Skeletal muscle satellite cell (primary cell): ENCODE data around the gene RALB.

Experiments used
- H3K27me3 ChIP-seq: 2 replicates; pipeline ENCODE4 v1.7.0; 2013; ENCODE audit warnings: low read length; ENCODE audit not compliant: control insufficient read depth, insufficient read depth
- H3K36me3 ChIP-seq: 2 replicates; pipeline ENCODE4 v1.7.0; 2013; ENCODE audit warnings: mild to moderate bottlenecking, control low read depth, low read length; ENCODE audit not compliant: insufficient read depth
- H3K4me1 ChIP-seq: 2 replicates; pipeline ENCODE4 v1.7.0; 2013; ENCODE audit warnings: low read length; ENCODE audit not compliant: control insufficient read depth, insufficient read depth
- H3K4me2 ChIP-seq: 2 replicates; pipeline ENCODE4 v1.7.0; 2013; ENCODE audit warnings: mild to moderate bottlenecking, low read length
- H3K4me3 ChIP-seq: 2 replicates; pipeline ENCODE4 v1.7.0; 2013; ENCODE audit warnings: low read length
- H3K9ac ChIP-seq: 2 replicates; pipeline ENCODE4 v1.7.0; 2013; ENCODE audit warnings: mild to moderate bottlenecking, low read depth, low read length, moderate library complexity
- H3K9me3 ChIP-seq: replicated peaks from 2 replicates; pipeline ENCODE4 v1.7.0; 2013; ENCODE audit warnings: mild to moderate bottlenecking, control low read depth, low read length

Gene RALB

DNA sequence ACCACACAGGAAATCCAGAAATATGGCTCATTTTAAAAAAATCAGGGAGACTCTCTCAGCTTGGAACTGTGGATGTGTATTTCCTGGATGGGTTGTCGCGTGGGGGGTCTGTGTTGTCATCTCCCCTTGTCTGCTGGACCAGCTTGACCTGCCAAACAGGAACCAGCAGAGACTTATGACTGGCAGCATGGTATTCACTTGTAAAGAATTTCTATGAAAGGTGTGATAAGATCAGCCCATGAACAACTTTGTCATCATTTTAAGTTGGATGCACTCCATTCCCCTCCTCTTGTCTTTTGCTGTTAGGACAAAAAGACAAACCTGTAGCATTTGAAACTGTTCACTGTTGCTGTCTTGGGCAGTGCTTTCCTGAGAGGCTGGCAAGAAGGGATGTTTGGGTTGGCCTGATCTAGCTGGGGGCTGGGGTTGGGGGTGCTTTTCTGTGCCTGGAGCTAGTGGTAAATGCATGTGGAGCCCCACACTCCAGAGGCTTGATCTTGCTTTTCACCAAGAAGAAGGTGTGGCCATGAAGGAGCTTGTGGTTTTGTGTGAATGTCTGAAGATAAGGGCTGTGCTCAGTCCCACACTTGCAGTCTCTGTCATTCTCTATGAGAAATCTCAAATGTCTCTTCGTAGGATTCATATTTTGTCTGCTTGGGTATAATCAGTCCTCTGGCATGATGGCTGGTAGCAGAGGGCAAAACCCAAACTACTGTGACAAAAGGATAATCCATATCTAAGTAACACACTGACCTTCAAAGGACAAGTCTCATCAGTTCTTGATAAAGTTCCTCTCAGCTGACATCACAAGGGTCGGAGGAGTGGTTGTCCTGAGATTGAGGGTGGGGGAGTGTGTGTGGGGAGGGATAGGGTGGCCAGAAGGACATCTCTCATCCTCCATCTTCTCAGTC, 39.0 kb downstream of the RALB start:
- Histone ChIP-seq H3K4me3 (no peak overlapping the region), H3K36me3 (peaks cover 36% of the 10 kb centered on the region), H3K4me1 (peaks cover 21% of the 10 kb centered on the region), H3K9me3 (no peaks in the 10 kb centered on the region), H3K4me2 (peak overlapping the region; percentile 21), H3K27me3 (no peaks in the 10 kb centered on the region), H3K9ac (no peak overlapping the region)

DNA sequence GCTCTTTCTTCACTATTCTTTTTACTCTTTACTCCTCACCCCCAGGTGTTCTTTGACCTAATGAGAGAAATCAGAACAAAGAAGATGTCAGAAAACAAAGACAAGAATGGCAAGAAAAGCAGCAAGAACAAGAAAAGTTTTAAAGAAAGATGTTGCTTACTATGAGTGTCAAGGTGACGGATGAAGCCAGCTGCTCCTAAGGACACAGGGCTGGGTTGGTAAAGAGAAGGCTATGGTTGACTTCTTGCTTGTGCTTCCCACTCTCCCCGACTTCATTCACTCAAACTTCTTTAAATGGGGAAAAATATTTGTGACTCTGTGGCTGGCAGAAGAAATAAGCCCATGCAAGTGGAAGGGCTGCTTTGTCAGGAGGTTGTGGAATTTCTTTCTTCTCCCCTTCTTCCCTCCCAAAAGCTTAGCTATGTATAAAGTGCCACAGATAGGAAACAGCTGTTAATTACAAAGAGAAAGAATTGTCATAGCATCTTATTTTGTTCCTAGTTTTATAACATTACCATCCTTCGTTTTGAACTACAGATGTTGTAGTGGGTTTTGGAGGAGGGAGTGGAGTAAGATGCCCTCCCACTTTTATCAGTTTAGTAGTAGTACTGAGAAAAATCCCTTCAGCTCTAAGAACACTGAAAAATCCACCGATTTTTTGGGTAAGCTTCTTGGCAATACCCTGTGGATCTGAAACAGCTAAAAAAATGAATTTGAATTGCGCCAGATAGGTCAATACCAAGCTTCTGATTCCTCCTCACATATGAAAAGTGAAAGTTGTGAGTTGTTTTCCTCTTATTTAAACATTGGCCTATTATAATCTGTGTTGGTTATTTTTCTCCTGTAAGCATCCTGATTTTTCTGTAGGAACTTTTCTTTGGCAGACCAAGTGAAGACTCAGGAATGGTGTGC, 40.7 kb downstream of the RALB start:
- Histone ChIP-seq H3K4me2 (no peak overlapping the region), H3K27me3 (no peaks in the 10 kb centered on the region), H3K4me3 (no peak overlapping the region), H3K36me3 (peaks cover 43% of the 10 kb centered on the region), H3K9ac (no peak overlapping the region), H3K9me3 (no peaks in the 10 kb centered on the region), H3K4me1 (peaks cover 8% of the 10 kb centered on the region)

DNA sequence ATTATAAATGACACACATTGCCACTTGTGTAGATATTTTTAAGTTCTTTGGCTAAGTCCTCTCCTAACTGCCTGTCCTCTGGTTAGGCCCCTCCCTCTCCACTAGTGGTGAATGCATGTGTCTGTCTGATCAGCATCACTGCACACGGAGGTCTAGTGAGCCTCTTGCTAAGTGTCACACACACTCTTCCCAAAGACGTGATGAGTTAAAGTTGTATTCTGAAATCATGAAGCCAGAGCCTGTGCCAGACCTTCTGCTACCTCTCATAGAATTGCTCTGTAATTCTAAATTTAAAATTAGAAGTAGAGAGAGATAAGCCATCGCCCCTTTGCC, 41.3 kb downstream of the RALB start:
- H3K4me2 ChIP-seq = no peak overlapping the region
- no peaks in the 10 kb centered on the region for H3K9me3 ChIP-seq
- H3K4me1 ChIP-seq = peaks cover 8% of the 10 kb centered on the region
- no peak overlapping the region for H3K9ac ChIP-seq
- no peaks in the 10 kb centered on the region for H3K27me3 ChIP-seq
- H3K4me3 ChIP-seq = no peak overlapping the region
- peaks cover 39% of the 10 kb centered on the region for H3K36me3 ChIP-seq

DNA sequence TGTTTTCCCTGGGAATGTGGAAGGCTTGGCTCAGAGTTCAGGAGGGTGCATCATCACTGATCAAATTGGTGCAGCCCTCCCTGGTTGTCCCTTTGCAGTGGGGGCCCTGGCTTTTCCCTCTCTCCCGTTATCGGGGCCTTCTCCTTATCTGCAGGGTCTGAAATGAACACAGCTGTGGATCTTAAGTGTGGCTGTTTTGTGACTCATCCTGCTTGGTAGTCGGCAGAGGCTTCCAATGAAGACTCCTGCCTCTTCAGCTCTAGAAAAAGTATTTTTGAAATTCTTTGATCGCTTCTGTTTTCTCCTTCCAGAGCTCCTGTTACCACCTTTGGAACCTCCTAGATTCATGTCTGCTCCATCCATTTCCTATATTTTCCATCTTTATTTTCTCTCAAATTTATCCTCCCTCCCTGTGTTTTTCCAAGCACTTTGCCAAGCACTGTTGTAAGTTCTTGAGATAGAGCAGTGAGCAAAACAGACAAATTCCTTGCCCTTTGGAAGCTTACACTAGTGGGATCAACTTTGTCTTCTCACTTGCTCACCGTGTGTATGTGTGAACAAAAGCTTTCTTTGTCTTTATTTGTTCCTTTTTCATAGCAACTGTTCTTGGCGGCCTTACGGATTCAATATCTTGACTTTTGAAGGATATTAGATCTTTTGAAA, 45.7 kb downstream of the RALB start:
- peaks cover 47% of the 10 kb centered on the region for H3K36me3 ChIP-seq
- H3K9me3 ChIP-seq = no peaks in the 10 kb centered on the region
- no peak overlapping the region for H3K9ac ChIP-seq
- no peaks in the 10 kb centered on the region for H3K4me1 ChIP-seq
- H3K4me2 ChIP-seq = no peak overlapping the region
- H3K27me3 ChIP-seq = no peaks in the 10 kb centered on the region
- no peak overlapping the region for H3K4me3 ChIP-seq

DNA sequence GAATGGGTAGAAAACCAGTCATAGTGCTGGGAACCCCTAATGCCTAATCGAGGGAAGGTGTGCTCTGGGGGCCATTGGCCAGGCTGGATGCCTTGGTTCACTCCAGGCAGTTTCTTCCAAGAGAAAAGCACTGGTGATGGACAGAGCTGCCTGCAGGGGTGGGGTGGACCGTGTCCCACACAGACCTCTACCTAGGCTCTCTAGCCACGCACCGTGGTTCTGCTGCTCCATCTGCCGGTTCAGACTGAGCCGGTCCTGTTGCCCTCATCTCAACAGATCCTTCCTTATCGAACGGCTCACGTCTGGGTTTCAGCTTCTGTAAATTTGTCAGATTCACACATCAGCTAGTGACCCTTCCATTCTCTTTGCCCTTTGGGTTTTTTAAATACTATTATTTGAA, 46.4 kb downstream of the RALB start:
- no peaks in the 10 kb centered on the region for H3K4me1 ChIP-seq
- no peaks in the 10 kb centered on the region for H3K9me3 ChIP-seq
- H3K36me3 ChIP-seq = peaks cover 43% of the 10 kb centered on the region
- H3K4me2 ChIP-seq = no peak overlapping the region
- no peaks in the 10 kb centered on the region for H3K27me3 ChIP-seq
- H3K4me3 ChIP-seq = no peak overlapping the region
- H3K9ac ChIP-seq = no peak overlapping the region

DNA sequence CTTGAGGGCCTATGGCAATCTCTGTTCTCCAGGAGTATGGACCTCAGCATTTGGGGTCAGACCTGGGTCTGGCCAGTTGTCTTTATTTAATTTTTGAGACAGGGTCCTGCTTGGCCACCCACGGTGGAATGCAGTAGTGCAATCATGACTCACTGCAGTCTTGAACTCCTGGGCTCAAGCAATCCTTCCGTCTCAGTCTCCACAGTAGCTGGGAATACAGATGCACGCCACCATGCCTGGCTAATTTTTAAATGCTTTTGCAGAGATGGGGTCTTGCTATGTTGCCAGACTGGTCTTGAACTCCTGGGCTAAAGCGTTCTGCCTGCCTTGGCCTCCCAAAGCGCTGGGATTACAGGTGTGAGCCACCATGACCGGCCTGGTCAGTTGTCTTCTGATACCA, 46.9 kb downstream of the RALB start:
- no peaks in the 10 kb centered on the region for H3K27me3 ChIP-seq
- H3K9ac ChIP-seq = no peak overlapping the region
- H3K4me2 ChIP-seq = no peak overlapping the region
- H3K36me3 ChIP-seq = peaks cover 42% of the 10 kb centered on the region
- no peak overlapping the region for H3K4me3 ChIP-seq
- no peaks in the 10 kb centered on the region for H3K9me3 ChIP-seq
- H3K4me1 ChIP-seq = no peaks in the 10 kb centered on the region

DNA sequence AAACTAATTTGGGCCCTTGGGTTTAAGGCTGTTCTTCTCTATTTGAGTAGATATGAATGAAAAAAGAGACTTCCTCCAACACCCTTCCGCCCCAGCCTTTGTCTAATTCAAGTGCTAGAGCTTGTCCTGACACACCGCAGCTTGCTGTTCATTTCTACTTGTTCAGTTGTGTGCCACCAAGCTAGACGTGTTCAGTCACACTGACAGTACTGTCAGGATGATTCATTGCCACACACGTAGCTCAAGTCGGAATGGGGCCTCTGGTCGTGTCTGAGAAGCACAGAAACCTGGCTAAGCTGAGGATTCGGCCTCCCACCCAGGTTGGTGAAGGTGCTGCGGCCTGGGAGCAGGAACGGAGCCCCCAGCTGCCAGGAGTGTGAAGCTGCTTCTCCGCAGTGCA, 47.7 kb downstream of the RALB start:
- Histone ChIP-seq H3K9ac (no peak overlapping the region), H3K4me2 (no peak overlapping the region), H3K27me3 (no peaks in the 10 kb centered on the region), H3K36me3 (peaks cover 42% of the 10 kb centered on the region), H3K9me3 (no peaks in the 10 kb centered on the region), H3K4me1 (no peaks in the 10 kb centered on the region), H3K4me3 (no peak overlapping the region)

DNA sequence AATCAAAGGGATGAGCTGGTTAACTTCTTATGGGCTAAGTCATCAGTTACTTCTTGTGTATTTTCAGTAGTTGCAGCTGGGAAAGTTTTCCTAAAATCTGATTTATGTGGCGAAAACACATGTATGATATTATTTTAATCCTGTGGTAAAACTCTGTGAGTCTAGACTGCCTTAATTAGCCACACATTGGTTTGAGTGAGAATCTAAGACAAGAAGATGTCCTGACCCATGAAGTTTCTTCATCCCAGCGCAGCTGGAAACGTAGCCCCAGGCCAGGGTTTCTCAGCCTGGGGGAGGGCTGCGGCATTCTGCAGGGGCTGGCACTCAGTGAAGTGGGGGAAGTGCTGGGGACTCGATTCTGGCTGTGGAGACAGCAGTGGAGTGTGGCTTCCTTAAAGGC, 48.6 kb downstream of the RALB start:
- Histone ChIP-seq H3K4me2 (no peak overlapping the region), H3K4me3 (no peak overlapping the region), H3K4me1 (no peaks in the 10 kb centered on the region), H3K9ac (no peak overlapping the region), H3K9me3 (no peaks in the 10 kb centered on the region), H3K36me3 (peaks cover 42% of the 10 kb centered on the region), H3K27me3 (no peaks in the 10 kb centered on the region)

DNA sequence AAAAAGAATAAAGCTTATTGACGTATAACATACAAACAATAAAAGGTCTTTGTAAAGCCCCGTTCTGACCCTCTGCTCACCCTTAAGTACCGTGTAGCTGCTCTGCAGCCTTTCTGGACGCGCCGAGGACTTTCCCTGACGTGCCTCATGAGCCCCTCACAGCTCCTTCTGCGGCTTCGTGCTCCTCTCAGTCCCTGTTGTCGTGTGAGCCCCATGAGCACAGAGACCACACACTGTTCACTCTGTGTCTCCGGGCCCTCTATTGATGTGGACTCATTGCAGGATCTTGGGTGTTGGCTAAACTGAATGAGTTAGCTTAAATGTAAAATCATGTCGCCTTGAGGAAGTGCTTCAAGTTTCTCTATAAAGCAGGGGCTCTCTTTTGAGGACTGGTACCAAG, 49.6 kb downstream of the RALB start:
- Histone ChIP-seq H3K9me3 (no peaks in the 10 kb centered on the region), H3K27me3 (no peaks in the 10 kb centered on the region), H3K4me3 (no peak overlapping the region), H3K4me2 (no peak overlapping the region), H3K9ac (no peak overlapping the region), H3K4me1 (no peaks in the 10 kb centered on the region), H3K36me3 (peaks cover 40% of the 10 kb centered on the region)

DNA sequence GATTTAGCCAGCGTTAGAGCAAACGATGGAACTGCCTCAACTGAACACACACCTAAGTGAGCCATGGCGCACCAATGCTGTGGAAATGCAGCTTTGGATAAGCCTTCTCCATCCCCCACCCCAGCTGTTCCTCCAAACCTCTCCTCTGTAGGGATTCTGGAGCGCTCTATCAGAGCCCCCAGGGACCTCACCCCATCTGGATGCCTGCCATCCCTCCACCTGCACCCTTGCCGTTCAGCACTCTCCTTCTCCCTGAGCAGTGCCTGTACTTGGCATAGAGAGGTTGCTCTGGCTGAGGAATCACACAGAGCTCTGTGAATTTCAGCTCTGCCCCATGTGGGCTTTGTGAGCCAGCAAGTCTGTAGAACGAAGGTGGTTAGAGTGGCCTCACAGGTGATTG, 50.5 kb downstream of the RALB start:
- Histone ChIP-seq H3K4me1 (no peaks in the 10 kb centered on the region), H3K27me3 (no peaks in the 10 kb centered on the region), H3K4me3 (no peak overlapping the region), H3K9me3 (no peaks in the 10 kb centered on the region), H3K36me3 (peaks cover 35% of the 10 kb centered on the region), H3K9ac (no peak overlapping the region), H3K4me2 (no peak overlapping the region)

DNA sequence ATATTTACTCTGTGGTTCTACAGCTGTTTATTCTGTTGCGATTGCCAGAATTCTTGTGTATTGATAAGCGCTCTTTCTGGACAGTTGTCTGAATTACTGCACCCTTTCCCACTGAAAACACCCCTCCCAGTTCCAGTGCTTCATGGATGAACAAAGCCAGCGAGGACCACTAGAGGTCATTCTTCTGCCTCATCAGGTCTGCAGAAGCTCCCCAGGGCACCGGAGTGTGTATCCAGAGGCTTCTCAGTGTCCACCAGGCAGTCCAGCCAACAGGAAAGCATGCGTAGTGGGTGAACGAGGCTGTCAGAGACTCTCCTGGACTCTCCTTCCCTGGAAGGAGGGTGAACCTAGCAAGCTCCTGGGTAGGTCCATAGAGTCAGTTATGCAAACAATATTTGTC, 52.6 kb downstream of the RALB start:
- Histone ChIP-seq H3K4me2 (no peak overlapping the region), H3K4me1 (no peaks in the 10 kb centered on the region), H3K4me3 (no peak overlapping the region), H3K27me3 (no peaks in the 10 kb centered on the region), H3K36me3 (peaks cover 33% of the 10 kb centered on the region), H3K9me3 (no peaks in the 10 kb centered on the region), H3K9ac (no peak overlapping the region)
